ENCODE results near the gene PTPMT1.

Gene PTPMT1

GRCh38 chr11:47616726-47617416 lies 51.5 kb downstream of the PTPMT1 start:
- DNase-seq = peak; percentile 28

GRCh38 chr11:47617417-47617809 lies 52.0 kb downstream of the PTPMT1 start:
- peak; percentile 9 for DNase-seq

GRCh38 chr11:47620836-47621378 lies 55.5 kb downstream of the PTPMT1 start:
- DNase-seq = no peak

Data from activated CD4-positive, alpha-beta T cell treated with anti-CD3 and anti-CD28 coated beads, Interleukin-2, Interleukin-6, amounts not matched to agents 100 ng/mL and 50 ng/mL, durations not matched to agents 16 hours and 8 hours (primary cell).